Panc1 (cell line): ENCODE measurements around the gene MYG1.

Source experiments
- POLR2AphosphoS5 ChIP-seq: IDR thresholded peaks from 2 replicates; pipeline ENCODE4 v1.6.1; 2012; ENCODE audit warnings: mild to moderate bottlenecking, low read depth, low read length, moderate library complexity
- REST ChIP-seq, 2 experiments: IDR thresholded peaks; 2 replicates each; pipeline ENCODE4 v1.6.1; 2011 to 2012; ENCODE audit warnings: low read depth in 2 of 2, control low read depth in 1 of 2, low read length in 1 of 2, mild to moderate bottlenecking in 1 of 2, moderate library complexity in 1 of 2; ENCODE audit not compliant: insufficient read depth in 1 of 2
- TCF7L2 ChIP-seq: IDR thresholded peaks from 2 replicates; pipeline ENCODE4 v1.6.1; 2011; ENCODE audit warnings: mild to moderate bottlenecking, low read depth, low read length, inconsistent platforms
- TF ChIP-seq, protein P1 (sequence below): fragments of 450-650 bp; IDR thresholded peaks from 2 replicates; pipeline ENCODE4 v1.5.1; 2017; ENCODE audit warnings: mild to moderate bottlenecking

- TF ChIP-seq, protein P1, sequence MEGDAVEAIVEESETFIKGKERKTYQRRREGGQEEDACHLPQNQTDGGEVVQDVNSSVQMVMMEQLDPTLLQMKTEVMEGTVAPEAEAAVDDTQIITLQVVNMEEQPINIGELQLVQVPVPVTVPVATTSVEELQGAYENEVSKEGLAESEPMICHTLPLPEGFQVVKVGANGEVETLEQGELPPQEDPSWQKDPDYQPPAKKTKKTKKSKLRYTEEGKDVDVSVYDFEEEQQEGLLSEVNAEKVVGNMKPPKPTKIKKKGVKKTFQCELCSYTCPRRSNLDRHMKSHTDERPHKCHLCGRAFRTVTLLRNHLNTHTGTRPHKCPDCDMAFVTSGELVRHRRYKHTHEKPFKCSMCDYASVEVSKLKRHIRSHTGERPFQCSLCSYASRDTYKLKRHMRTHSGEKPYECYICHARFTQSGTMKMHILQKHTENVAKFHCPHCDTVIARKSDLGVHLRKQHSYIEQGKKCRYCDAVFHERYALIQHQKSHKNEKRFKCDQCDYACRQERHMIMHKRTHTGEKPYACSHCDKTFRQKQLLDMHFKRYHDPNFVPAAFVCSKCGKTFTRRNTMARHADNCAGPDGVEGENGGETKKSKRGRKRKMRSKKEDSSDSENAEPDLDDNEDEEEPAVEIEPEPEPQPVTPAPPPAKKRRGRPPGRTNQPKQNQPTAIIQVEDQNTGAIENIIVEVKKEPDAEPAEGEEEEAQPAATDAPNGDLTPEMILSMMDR: peak; percentile 75; the same call in 1 of the 2 replicates
- TF ChIP-seq POLR2AphosphoS5 (0 out of 2 replicates have a peak, but pooled peaks have one; percentile 38), REST (IDR thresholded peaks at IDR 0.05; ENCODE audit: insufficient read depth in 1 of 2, low read depth in 2 of 2, low read length in 1 of 2) (no peak), TCF7L2 (peak; percentile 77)
Measured at GRCh38 chr12:53251477-53252348, 47.8 kb upstream of the MYG1 start.
